DOHH2 (cell line): Measurements from ENCODE around the gene GRID1.

Source experiments
- CTCF ChIP-seq: fragments of 200-600 bp; sonication (generic); IDR thresholded peaks from one replicate; pipeline ENCODE4 v1.5.1; 2014; ENCODE audit warnings: antibody characterized with exemption, mild to moderate bottlenecking, low read depth, low read length; ENCODE audit not compliant: poor library complexity, severe bottlenecking
- EZH2phosphoT487 ChIP-seq: fragments of 200-600 bp; sonication (generic); IDR thresholded peaks from 2 replicates; pipeline ENCODE4 v1.6.1; 2017; ENCODE audit warnings: borderline replicate concordance, mild to moderate bottlenecking, antibody characterized with exemption, low read length, moderate library complexity, mixed read lengths

- TF ChIP-seq CTCF (no peak), EZH2phosphoT487 (no peak)
These were observed 178.9 kb downstream of the GRID1 start for GRCh38 chr10:86187499-86188239.
